Sigmoid colon (tissue), 3 donors: ENCODE data around the gene CDK19.

Source experiments
- POLR2A ChIP-seq, 2 donors: fragments of 450-650 bp; IDR thresholded peaks; one replicate each; pipeline ENCODE4 v1.6.1; 2016; ENCODE audit warnings: antibody characterized with exemption in 2 of 2, mild to moderate bottlenecking in 2 of 2, moderate library complexity in 2 of 2
- TF ChIP-seq, protein P1 (sequence below), 4 experiments: fragments of 450-650 bp in 3 of 4; fragments of 200-600 bp in 1 of 4; IDR thresholded peaks; one replicate each; pipeline ENCODE4 v1.5.1; 2016 to 2019; ENCODE audit warnings: antibody characterized with exemption in 4 of 4, mild to moderate bottlenecking in 3 of 4, moderate library complexity in 2 of 4

DNA sequence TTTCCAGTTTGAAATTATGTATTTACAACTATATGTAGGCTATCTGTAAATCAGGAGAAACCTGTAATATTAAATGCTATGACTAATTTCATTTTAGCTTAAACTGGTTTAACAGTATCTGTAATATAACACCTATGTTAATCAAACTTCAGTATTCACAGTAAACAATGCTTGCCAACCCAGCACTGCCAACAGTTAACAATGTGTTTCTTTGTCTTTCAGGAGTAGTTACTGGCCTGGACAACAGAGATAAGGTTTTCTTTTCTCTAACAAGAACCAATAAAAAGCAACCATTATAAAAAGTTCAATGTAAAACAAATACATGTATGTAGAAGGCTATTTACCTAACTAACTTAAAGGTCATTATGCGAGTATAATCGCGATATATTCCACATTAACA lies 158.8 kb downstream of the CDK19 start:
- TF ChIP-seq, protein P1, sequence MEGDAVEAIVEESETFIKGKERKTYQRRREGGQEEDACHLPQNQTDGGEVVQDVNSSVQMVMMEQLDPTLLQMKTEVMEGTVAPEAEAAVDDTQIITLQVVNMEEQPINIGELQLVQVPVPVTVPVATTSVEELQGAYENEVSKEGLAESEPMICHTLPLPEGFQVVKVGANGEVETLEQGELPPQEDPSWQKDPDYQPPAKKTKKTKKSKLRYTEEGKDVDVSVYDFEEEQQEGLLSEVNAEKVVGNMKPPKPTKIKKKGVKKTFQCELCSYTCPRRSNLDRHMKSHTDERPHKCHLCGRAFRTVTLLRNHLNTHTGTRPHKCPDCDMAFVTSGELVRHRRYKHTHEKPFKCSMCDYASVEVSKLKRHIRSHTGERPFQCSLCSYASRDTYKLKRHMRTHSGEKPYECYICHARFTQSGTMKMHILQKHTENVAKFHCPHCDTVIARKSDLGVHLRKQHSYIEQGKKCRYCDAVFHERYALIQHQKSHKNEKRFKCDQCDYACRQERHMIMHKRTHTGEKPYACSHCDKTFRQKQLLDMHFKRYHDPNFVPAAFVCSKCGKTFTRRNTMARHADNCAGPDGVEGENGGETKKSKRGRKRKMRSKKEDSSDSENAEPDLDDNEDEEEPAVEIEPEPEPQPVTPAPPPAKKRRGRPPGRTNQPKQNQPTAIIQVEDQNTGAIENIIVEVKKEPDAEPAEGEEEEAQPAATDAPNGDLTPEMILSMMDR (IDR thresholded peaks at IDR 0.05) = no peak
- no peak for TF ChIP-seq POLR2A (IDR thresholded peaks at IDR 0.05)
